ENCODE measurements around the gene SH3BP4. TPM values are rescaled to one million over a fixed set of nuclear protein-coding genes. Genes with fewer than 3 reads are reported as not detected.

Gene SH3BP4
- total and polyA plus RNA-seq, 2 of the 13 experiments (the other 11 are each of a cell fraction or from before 2014, with no cell fraction given), result 34.6 to 99.1 TPM

- Histone ChIP-seq H3K9ac (ENCODE audit: insufficient read depth, low read depth, low read length) (no peak overlapping the region), H3K4me2 (ENCODE audit: low read depth, low read length) (no peak overlapping the region), H3K79me2 (ENCODE audit: insufficient read depth, low read length) (peaks cover 97% of the 10 kb centered on the region), H3K9me3 (ENCODE audit: low read length) (no peaks in the 10 kb centered on the region), H4K20me1 (ENCODE audit: insufficient read depth, low read length) (peaks cover 96% of the 10 kb centered on the region), H3K27me3 (ENCODE audit: control insufficient read depth in 1 of 2, insufficient read depth in 2 of 2, low read length in 2 of 2) (no peaks in the 10 kb centered on the region), H3K27ac (ENCODE audit: extremely low read length, insufficient read depth, low read length) (peak overlapping the region; percentile 75), H3K36me3 (replicated peaks in 1 of 2; ENCODE audit: control insufficient read depth in 1 of 2, insufficient read depth in 2 of 2, low read length in 2 of 2) (peaks cover 18 to 68% of the 10 kb centered on the region in 2 experiments), H3K4me3 (replicated peaks in 1 of 3; ENCODE audit: insufficient read depth in 1 of 3, low read depth in 2 of 3, low read length in 3 of 3) (no peak overlapping the region), H2AFZ (ENCODE audit: low read length) (no peak overlapping the region), H3K4me1 (ENCODE audit: insufficient read depth, low read length) (peaks cover 100% of the 10 kb centered on the region)
- CTCF ChIA-PET (ENCODE audit: low intra/inter-chr PET ratio, low total read pairs), result no interaction called here
- in situ Hi-C loops (cut with HindIII; ENCODE audit: extremely low pct_ligation_motif_present, low pct_unique_long_range_greater_than_20kb) (no loop called here), intact Hi-C loops (cut with micrococcal nuclease; ENCODE audit: unreplicated experiment) (no loop called here)
- FAIRE-seq (peak; percentile 4), DNase-seq (ENCODE audit: low spot score) (no peak), ATAC-seq (no peak)
- WGBS (ENCODE audit: low lambda C conversion rate), result 94% methylated on average over 11 of the region's 11 CpGs
- no TSS peak for BruUV-seq (replicated peaks)
- TF ChIP-seq MXD1 (CRISPR knock-in tag; IDR thresholded peaks at IDR 0.05), result no peak
- no peak for TF ChIP-seq JUN (CRISPR knock-in tag; IDR thresholded peaks at IDR 0.05)
- TF ChIP-seq ZNF234 (CRISPR knock-in tag; conservative IDR thresholded peaks at IDR 0.05), result no peak
- no peak for TF ChIP-seq ZBTB7A (CRISPR knock-in tag; IDR thresholded peaks at IDR 0.05)
- TF ChIP-seq IRF1 (CRISPR knock-in tag; IDR thresholded peaks at IDR 0.05; ENCODE audit: low read depth), result no peak
- no peak for TF ChIP-seq KAT7 (CRISPR knock-in tag; IDR thresholded peaks at IDR 0.05; ENCODE audit: borderline replicate concordance)
- no peak for TF ChIP-seq PPARG (CRISPR knock-in tag; conservative IDR thresholded peaks at IDR 0.05)
- no peak for TF ChIP-seq ZNF850 (CRISPR knock-in tag; conservative IDR thresholded peaks at IDR 0.05)
- TF ChIP-seq ZNF282 (IDR thresholded peaks at IDR 0.05; ENCODE audit: partially characterized antibody), result no peak
- TF ChIP-seq ARNT (IDR thresholded peaks at IDR 0.05), result no peak
- no peak for TF ChIP-seq PAXIP1 (CRISPR knock-in tag; conservative IDR thresholded peaks at IDR 0.05)
- no peak for TF ChIP-seq ESRRA (CRISPR knock-in tag; IDR thresholded peaks at IDR 0.05; ENCODE audit: low read depth)
- no peak for TF ChIP-seq BRCA1 (CRISPR knock-in tag; IDR thresholded peaks at IDR 0.05)
- TF ChIP-seq PAWR (CRISPR knock-in tag; IDR thresholded peaks at IDR 0.05; ENCODE audit: borderline replicate concordance), result no peak
- no peak for TF ChIP-seq PHF5A (CRISPR knock-in tag; IDR thresholded peaks at IDR 0.05; ENCODE audit: low read depth, unreplicated experiment)
- TF ChIP-seq ZIK1 (CRISPR knock-in tag; IDR thresholded peaks at IDR 0.05; ENCODE audit: borderline replicate concordance, low read depth), result no peak
- no peak for TF ChIP-seq ZFAT (CRISPR knock-in tag; conservative IDR thresholded peaks at IDR 0.05)
- no peak for TF ChIP-seq KDM2A (CRISPR knock-in tag; IDR thresholded peaks at IDR 0.05; ENCODE audit: borderline replicate concordance, low read depth)
- TF ChIP-seq NAIF1 (CRISPR knock-in tag; IDR thresholded peaks at IDR 0.05; ENCODE audit: borderline replicate concordance), result no peak
- TF ChIP-seq ZBTB1 (CRISPR knock-in tag; IDR thresholded peaks at IDR 0.05; ENCODE audit: borderline replicate concordance), result no peak
- POLR2A ChIA-PET, result interaction anchor here (10.2 kb wide), 1 partner anchor 12 kb away, joined by 268 read pairs; no protein-coding TSS in a partner anchor
These were observed 41.7 kb downstream of the SH3BP4 start for GRCh38 chr2:234993541-234993981.

All from HepG2 (cell line).